D721Med (cell line): Measurements from ENCODE around the gene TMED7.
A peak's percentile ranks its signal among the peaks of the same experiment; 100 is the strongest.

Experiments
- DNase-seq: peaks from one replicate; pipeline ENCODE4 v3.0.0; 2011; ENCODE audit warnings: low spot score; ENCODE audit not compliant: insufficient read length
- FAIRE-seq: peaks from 2 replicates; lab custom pipeline; 2011; peaks lifted over from hg19 to GRCh38; lab: Jason Lieb, UNC
- TF ChIP-seq, protein P1 (sequence below): IDR thresholded peaks from 2 replicates; pipeline ENCODE4 v1.5.1; 2012; ENCODE audit warnings: mild to moderate bottlenecking, control low read depth; ENCODE audit not compliant: insufficient read depth; ENCODE audit errors: missing control alignments

The TMED7 gene

DNA sequence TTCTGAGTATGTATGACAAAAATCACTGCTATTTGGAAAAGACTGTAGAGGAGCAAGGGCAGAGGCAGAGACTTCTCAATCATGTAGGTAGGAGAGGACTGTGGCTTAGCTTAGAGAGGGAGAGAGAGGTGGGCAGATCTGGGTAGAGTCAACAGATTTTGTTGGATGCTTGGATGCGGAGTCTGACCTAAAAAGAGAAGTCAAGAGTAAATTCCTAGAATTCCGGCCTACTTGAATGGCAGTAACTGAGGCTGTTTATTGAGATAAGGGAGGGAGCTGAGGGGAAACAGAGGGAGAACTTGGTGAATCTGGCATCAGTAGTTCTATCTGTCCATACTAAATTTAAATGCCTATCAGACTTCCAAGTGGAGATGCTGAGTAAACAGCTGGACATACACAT lies 25.9 kb downstream of the TMED7 start:
- FAIRE-seq (no peak), DNase-seq (no peak)

DNA sequence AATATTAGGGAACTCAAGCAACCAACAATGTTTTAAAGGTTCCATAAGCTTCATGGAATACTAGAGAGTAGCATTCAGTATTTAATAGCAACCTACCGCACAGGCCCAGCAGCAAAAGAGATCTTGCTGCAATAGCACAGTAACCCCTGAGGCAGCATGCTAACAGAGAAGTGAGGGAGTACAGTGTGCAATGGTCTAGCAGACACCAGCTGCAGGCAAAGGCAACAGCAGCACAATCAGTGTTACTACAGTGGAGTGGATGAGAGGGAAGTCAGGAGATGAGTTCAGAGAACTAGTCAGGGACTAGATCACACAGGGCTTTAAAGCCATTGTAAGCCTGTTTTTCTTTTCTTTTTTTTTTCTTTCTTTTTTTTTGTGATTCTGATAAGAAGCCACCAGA lies 26.3 kb downstream of the TMED7 start:
- TF ChIP-seq, protein P1, sequence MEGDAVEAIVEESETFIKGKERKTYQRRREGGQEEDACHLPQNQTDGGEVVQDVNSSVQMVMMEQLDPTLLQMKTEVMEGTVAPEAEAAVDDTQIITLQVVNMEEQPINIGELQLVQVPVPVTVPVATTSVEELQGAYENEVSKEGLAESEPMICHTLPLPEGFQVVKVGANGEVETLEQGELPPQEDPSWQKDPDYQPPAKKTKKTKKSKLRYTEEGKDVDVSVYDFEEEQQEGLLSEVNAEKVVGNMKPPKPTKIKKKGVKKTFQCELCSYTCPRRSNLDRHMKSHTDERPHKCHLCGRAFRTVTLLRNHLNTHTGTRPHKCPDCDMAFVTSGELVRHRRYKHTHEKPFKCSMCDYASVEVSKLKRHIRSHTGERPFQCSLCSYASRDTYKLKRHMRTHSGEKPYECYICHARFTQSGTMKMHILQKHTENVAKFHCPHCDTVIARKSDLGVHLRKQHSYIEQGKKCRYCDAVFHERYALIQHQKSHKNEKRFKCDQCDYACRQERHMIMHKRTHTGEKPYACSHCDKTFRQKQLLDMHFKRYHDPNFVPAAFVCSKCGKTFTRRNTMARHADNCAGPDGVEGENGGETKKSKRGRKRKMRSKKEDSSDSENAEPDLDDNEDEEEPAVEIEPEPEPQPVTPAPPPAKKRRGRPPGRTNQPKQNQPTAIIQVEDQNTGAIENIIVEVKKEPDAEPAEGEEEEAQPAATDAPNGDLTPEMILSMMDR: no peak
- FAIRE-seq: no peak
- DNase-seq: no peak

More for the DNA sequence above, 25.9 kb downstream of the TMED7 start:
- TF ChIP-seq, protein P1: no peak

DNA sequence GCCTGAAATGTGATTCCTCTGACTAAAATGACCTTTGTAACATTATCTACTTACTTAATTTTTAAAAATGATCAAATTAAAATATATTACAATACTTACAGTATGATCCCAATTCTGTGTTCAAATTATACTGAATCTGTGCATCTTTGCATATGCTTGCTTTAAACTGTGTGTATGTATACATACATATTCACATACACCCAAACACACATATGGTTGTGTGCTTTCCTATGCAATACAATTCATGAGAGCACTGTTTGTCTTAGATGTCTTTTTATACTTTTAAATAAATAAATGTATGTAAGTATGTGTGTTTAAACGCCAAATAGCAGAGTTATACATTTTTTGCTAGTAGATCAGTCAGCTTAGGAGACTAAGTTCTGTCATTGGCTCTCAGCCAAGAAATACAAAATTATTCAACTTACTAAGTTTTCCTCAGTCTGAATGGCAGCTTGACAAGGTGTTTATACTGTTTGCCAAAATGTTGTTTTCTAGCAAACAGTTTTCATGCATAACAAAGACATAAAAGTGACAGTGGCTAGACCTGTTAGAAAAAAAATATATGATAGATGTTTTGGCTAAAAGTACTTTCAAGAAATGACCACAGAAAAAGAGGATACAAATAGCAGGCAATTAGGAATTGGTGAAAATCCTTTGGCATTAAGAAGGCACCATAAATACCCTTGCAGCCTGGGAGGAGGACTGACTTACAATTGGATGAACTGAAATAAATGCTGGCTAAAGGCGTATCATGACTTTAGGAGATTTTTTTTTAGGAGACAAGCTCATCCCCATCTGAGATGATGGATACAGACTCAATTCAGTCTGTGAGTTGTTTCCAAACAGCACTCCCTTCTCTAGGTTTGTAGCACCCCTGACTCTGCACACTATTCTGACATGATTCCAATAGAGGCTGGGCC lies 31.4 kb downstream of the TMED7 start:
- no peak for FAIRE-seq
- no peak for DNase-seq
- TF ChIP-seq, protein P1: no peak

DNA sequence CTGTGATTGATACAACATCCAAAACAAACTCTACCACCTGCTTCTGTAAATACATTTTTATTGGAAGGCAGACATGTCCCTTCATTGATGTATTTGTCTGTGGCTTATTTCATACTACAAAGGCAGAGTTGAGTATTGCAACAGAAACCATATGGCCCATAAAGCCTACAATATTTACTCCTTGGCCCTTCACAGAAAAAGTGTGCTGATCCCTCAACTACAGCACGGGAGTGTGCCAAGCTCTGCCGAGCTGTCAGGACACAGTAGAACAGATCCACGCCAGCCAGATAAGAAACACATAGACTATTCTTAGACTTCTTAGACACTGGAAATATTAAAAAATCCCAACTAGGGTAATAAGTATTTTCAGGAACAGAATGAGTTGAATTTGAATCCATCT lies 36.8 kb downstream of the TMED7 start:
- TF ChIP-seq, protein P1: no peak
- FAIRE-seq: no peak
- DNase-seq: no peak

DNA sequence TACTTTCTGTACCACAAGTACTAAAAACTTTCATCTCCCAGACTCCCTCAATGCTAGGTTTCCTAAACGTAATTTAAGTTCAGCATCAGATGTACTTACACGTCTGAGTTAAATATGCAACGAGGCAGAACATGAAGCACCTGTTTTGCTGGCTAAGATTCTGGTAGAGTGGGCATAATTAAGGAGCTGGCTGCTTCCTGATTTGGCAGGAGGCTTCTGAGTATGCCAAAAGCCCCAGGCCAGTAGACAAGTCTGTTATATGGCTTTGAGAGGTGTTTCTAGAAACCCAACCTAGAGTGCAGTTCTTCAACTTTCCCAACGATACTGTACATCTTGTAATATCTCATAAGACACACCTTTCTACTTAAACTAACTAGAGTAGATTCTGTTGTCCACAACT lies 37.2 kb downstream of the TMED7 start:
- TF ChIP-seq, protein P1: no peak
- FAIRE-seq: no peak
- no peak for DNase-seq

DNA sequence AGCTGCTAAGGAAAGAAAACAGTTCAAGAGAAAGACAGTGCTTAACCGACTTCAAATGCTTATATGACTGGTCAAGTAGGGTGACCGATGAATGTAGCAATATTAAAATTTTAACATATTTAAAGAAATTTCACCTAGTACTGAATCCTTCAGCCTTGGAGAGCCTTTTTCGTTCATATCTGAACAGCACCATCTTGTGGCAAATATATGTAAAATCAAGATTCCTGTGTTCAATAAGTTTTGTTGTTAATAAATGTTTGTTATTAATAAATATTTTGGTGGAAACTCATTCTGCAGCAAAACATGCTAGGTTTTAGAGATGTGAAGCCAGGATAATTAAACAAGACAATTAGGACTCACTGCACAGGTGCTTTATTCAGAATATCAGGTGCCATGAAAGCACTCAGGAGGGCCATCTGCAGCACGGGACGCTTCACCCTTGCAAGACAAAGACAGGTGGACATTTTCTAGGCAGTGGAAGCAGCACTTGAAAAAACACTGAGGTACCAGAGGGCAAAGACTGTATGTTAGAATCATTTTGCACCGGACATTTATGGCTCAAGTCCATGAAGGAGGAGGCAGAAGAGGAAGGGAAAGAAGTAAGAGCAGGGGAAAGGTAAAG lies 39.2 kb downstream of the TMED7 start:
- FAIRE-seq: peak; percentile 55
- TF ChIP-seq, protein P1: peak; percentile 62
- no peak for DNase-seq
